ENCODE results near the gene ASB3.
"Not testable (repeated sequence)": the region's sequence is repeated elsewhere in the genome, so short reads cannot be mapped to it uniquely, and the experiment has no call there.

- TF ChIP-seq CTCF (conservative IDR thresholded peaks at IDR 0.05; ENCODE audit: low read length): peak; percentile 51
- TF ChIP-seq EZH2phosphoT487 (IDR thresholded peaks at IDR 0.05; ENCODE audit: borderline replicate concordance): not testable (repeated sequence)
Observed at GRCh38 chr2:53823639-53824038, 36.9 kb upstream of the ASB3 start.
